ENCODE data around the gene EBF4.

GRCh38 chr20:2794202-2794748 is 101.7 kb downstream of the EBF4 start:
- TF ChIP-seq CTCF (conservative IDR thresholded peaks at IDR 0.05), result no peak
- TF ChIP-seq ZFX (IDR thresholded peaks at IDR 0.05), result no peak

Data from C4-2B (cell line).